HPDE6-E6E7 (cell line): ENCODE results near the gene KDM4C.
"Not testable (repeated sequence)": the region's sequence is repeated elsewhere in the genome, so short reads cannot be mapped to it uniquely, and the experiment has no call there.

Experiments used
- DNase-seq: peaks from one replicate; pipeline ENCODE4 v3.0.0; 2011; ENCODE audit warnings: missing footprints; ENCODE audit errors: extremely low spot score

Gene KDM4C

DNA sequence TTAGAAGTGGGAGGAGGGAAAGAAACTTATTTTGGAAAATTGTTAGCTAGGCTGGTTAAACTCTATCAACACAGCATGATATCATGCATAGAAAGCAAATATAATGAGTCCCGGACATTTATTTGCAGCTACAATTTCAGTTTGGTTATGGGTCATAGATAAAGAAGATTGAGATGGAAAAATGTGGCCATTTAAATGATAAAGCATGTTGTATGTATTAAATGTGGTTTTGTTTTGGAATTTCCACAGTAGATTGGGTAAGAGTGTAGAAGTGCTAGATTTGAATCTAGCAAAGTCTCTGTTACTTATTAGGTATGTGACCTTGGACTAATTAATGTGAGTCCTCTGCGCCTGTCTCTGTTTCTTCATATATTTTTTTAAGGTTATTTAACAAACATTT is 217.4 kb downstream of the KDM4C start:
- DNase-seq: no peak

GRCh38 chr9:6977761-6978160 is 220.0 kb downstream of the KDM4C start:
- no peak for DNase-seq

GRCh38 chr9:6978591-6978990 is 220.8 kb downstream of the KDM4C start:
- DNase-seq: no peak

DNA sequence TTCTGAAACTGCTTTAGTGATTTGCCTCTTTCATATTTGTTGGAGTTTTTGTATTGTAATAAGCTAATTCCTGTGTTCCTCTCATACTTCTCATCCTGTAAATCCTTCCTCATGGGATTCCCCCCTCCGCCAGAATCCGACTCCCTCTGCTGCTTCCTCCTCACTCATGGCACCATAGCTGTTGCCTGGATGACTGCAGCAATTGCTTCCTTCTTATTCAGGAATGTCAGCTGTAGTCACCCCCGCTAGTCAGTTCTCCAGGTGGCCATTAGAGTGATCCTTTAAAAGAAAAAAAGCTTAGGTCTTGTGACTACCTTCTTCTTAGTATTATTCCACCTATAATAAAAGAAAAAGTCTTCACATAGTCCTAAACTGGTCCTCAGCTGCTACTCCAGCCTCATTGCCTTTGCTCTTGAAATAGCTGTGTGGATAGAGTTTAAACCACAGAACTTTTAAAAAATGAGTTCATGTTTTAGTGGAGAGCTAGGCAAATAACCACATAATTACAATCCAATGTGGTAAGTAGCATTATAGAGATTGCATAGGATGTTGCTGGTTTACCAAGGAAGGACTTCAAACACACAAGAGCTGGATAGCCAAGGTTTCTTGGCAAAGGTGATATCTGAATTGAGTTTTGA is 227.3 kb downstream of the KDM4C start:
- no peak for DNase-seq

GRCh38 chr9:6986141-6986815 is 228.5 kb downstream of the KDM4C start:
- DNase-seq: no peak

- no peak for DNase-seq
These were observed 229.6 kb downstream of the KDM4C start for GRCh38 chr9:6987381-6987780.

GRCh38 chr9:6991418-6991817 is 233.6 kb downstream of the KDM4C start:
- DNase-seq: no peak

DNA sequence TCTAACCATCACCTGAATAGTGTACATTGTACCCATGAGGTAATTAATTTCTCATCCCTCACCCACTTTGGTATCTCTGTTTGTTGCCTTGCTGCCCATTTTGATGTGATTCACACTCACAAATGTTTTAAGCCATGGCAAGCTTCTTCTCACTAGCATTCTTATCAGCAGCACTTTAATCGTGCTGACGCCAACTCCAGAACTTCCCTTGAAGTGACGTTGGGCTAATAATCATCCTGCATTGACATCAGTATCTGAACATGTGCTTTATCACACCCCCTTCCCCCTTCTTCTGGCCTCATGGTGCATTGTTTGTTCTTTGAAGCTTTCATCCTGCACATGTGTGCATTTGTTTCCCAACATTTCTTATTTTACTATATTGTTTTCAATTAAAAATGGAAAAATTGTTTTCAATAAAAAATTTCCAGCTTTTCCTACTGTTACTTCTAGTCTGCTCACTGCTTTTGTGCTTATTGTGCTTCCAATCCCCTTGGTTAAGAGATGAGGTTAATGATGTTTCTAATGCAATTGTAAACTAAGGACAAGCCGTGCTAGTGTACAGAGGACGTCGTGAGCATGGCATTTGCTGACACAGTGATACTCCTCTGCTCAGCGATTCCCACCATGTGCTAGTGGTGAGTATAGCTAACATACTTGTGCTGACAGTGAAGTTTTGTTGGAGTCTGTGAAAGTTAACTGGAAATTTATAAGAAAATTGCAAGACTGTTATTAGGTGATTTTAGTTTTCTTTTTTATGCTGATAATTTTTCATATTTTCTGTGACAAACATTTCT is 238.5 kb downstream of the KDM4C start:
- DNase-seq: no peak

GRCh38 chr9:6997330-6997729 is 239.6 kb downstream of the KDM4C start:
- no peak for DNase-seq

DNA sequence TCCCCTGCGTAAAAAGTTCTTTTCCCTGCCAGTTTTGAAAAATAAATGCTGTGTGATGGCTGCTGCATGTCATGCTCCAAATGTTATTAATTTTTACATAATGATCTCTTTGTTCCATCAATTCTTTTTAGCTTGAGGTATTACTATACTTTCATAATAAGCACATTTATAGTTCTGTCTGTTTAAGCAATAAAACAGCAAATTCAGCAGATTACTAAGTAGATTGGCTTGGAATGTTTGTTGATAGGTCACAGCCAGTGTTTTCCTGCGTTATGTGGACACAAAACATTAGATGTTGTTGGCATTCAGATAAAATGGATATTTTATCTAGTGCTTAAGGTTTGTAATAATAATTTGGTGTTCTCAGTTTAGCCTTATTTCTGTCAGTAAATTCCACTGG is 242.0 kb downstream of the KDM4C start:
- no peak for DNase-seq

DNA sequence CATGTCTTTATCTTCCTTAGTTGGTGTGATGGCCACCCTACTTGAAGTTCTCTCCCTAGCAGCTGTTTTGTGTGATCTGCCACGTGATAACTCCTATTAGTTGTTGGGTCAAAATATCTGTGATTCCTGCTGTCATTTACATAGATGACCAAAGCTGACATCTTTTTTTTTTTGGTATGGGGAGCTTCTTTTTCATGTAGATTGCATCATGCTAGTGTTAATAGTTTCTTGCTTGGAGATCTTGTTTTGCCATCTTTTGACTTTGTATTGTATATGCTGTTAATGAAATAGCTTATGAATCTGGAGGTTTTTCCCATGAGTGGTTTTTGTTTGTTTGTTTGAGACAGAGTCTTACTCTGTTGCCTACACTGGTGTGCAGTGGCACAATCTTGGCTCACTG is 243.8 kb downstream of the KDM4C start:
- no peak for DNase-seq

DNA sequence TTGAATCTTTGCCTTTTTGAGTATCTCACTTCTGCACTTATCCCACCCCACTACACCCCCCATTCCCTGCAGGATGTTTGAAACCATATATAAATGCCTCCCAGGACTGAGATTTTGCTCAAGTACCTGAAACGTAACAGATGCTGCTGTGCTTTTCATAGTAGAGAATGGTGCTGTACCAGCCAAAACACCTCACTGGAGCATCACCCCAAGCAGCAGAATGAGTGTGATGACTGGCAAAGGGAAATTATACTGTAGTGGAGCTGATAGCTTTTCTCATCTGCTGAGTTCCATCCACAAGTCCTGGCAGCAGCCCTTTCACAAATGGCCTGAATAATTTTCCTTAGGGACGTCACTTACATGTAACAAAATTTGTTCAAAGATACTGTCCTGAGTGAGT is 246.1 kb downstream of the KDM4C start:
- no peak for DNase-seq

- no peak for DNase-seq
These were observed 248.6 kb downstream of the KDM4C start for GRCh38 chr9:7006417-7006816.

DNA sequence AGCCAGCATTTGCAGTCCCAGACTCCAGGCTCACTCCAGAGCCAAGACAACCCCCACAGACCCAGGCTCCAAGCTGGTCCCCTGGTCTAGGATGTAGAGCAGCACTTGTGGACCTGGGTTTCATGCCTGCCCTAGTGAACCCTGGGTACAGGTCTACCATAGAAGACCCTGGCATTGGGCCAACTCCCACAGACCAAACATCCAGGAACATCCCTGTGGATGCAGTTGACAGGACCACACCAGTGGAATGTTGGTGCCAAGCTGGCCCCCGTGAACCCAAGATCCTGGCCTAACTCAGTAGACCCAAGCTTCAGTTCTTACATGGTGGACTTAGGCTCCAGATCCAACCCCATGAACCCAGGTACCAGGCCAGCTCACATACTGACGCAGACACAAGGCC is 250.6 kb downstream of the KDM4C start:
- DNase-seq: no peak

- DNase-seq: no peak
These were observed 251.3 kb downstream of the KDM4C start for GRCh38 chr9:7009065-7009464.

DNA sequence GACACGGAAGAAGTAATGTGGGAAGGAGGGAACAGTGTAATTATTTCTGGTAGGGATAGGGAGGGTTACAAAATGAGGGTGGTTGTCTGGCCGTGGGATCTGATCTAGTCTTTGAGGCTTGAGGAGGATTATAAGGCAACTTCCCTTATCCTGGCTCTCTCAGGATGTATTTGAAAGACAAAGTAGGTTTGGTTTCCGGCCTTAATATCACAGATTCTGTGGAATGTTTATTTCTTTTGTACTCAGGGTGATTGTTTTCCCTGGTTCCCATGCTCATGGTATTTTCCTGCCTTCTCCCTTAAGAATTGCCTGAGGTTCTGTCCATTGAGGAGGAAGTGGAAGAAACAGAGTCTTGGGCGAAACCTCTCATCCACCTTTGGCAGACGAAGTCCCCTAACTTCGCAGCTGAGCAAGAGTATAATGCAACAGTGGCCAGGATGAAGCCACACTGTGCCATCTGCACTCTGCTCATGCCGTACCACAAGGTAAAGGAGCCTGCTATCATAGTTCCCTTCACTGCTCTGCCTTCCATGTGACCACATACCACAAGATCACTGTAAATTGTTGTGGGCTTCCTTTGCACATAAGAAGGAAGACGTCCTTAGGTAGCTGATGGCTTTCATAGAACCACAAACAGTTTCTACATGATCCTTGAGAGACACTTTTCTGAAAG is 253.8 kb downstream of the KDM4C start:
- no peak for DNase-seq

DNA sequence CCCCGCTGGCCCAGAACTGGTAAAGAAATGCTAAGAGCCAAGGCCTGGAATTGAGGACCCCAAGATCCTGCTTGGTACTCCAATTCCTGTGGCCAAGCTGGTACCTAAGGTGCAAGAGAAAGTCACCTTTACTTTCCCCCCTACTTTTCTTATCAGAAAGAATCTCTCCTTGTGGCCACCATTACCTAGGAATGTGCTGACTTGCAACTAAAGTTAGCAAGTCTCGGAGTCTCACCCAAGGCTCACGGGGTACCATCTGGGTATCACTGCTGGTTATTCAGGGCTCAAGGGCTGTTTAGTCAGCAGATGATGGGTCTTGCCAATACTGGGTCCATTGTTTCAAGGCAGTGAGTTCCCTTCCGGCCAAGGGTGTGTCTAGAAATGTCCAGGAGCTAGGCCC is 270.2 kb downstream of the KDM4C start:
- DNase-seq: no peak

GRCh38 chr9:7028591-7028990 is 270.8 kb downstream of the KDM4C start:
- DNase-seq: no peak

DNA sequence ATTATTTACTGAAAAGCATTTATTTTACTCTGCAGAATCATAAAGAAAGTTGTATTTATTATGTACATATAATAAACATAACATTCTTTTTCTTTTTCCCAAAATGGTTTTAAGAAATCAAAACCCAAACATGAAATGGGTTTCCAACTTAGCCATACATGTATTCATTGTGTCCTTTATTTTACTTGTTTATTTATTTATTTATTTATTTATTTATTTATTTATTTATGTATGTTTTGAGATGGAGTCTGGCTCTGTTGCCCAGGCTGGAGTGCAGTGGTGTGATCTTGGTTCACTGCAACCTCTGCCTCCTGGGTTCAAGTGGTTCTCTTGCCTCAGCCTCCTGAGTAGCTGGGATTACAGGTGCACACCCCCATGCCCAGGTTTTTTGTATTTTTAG is 273.2 kb downstream of the KDM4C start:
- not testable (repeated sequence) for DNase-seq

GRCh38 chr9:7033076-7034045 is 275.6 kb downstream of the KDM4C start:
- no peak for DNase-seq

- no peak for DNase-seq
These were observed 279.4 kb downstream of the KDM4C start for GRCh38 chr9:7037176-7037575.
